ENCODE data around the gene SMU1. TPM values are rescaled to one million over a fixed set of nuclear protein-coding genes. Genes with fewer than 3 reads are reported as not detected.

The SMU1 gene
- total RNA-seq, 1 experiment from 2014 or later: 30.5 TPM

- H3K9me2 ChIP-seq (ENCODE audit: insufficient read depth): no peaks in the 10 kb centered on the region
- no peak overlapping the region for H3K9ac ChIP-seq (ENCODE audit: low read length)
- H4K20me1 ChIP-seq (ENCODE audit: insufficient read depth): no peaks in the 10 kb centered on the region
- no peaks in the 10 kb centered on the region for H3K36me3 ChIP-seq (ENCODE audit: control insufficient read depth in 1 of 2, insufficient read depth in 2 of 2, low read length in 2 of 2)
- no peak overlapping the region for H3K27ac ChIP-seq (ENCODE audit: low read depth, low read length)
- no TSS peak for BruUV-seq (replicated peaks)
- no peak overlapping the region for H2AFZ ChIP-seq (ENCODE audit: low read depth, low read length, poor library complexity, severe bottlenecking)
- ATAC-seq (no peak), DNase-seq (ENCODE audit: low read depth, low spot score) (no peak)
- intact Hi-C loops (cut with micrococcal nuclease): no loop called here
- CTCF ChIA-PET: interaction anchor here (0.9 to 1.0 kb wide), 2 partner anchors 89 to 144 kb away, joined by 4 read pairs; no protein-coding TSS in a partner anchor
- H3K4me1 ChIP-seq (ENCODE audit: control insufficient read depth in 1 of 2, insufficient read depth in 2 of 2, low read length in 2 of 2): peaks cover 0 to 10% of the 10 kb centered on the region in 2 experiments; a peak in 3 of 4 replicates
- no peaks in the 10 kb centered on the region for H3K79me2 ChIP-seq (ENCODE audit: insufficient read depth, low read length)
- RAD21 ChIA-PET (ENCODE audit: low non-redundant PET in 1 of 2, low total read pairs in 2 of 2, uncharacterized antibody in 2 of 2, unreplicated experiment in 2 of 2): interaction anchor here in 1 of 2 experiments (1.7 kb wide), 1 partner anchor 144 kb away, joined by 4 read pairs; no protein-coding TSS in a partner anchor
- H3K4me2 ChIP-seq (ENCODE audit: low read length): no peak overlapping the region
- TF ChIP-seq SP1 (IDR thresholded peaks at IDR 0.05; ENCODE audit: low read depth) (no peak), CBX3 (IDR thresholded peaks at IDR 0.05; ENCODE audit: low read depth) (no peak), ZNF274 (IDR thresholded peaks at IDR 0.05; ENCODE audit: low read depth, low read length) (no peak), EGR1 (IDR thresholded peaks at IDR 0.05; ENCODE audit: low read depth) (no peak), TCF7L2 (IDR thresholded peaks at IDR 0.05; ENCODE audit: borderline replicate concordance, extremely low read depth, insufficient read depth, insufficient read length) (no peak), ELF1 (IDR thresholded peaks at IDR 0.05; ENCODE audit: borderline replicate concordance, low read depth) (no peak), FOSL1 (IDR thresholded peaks at IDR 0.05; ENCODE audit: low read depth) (no peak), EZH2phosphoT487 (IDR thresholded peaks at IDR 0.05; ENCODE audit: borderline replicate concordance) (no peak), POLR2A (IDR thresholded peaks at IDR 0.05; ENCODE audit: borderline replicate concordance, extremely low read depth, insufficient read depth, insufficient read length) (no peak), YY1 (IDR thresholded peaks at IDR 0.05; ENCODE audit: extremely low read depth, insufficient replicate concordance, low read depth, low read length) (no peak), RAD21 (IDR thresholded peaks at IDR 0.05; ENCODE audit: low read depth) (no peak), ZFX (IDR thresholded peaks at IDR 0.05) (no peak), JUND (IDR thresholded peaks at IDR 0.05) (no peak), EZH2 (IDR thresholded peaks at IDR 0.05) (no peak), REST (IDR thresholded peaks at IDR 0.05; ENCODE audit: low read depth) (no peak)
- TF ChIP-seq, protein P1, sequence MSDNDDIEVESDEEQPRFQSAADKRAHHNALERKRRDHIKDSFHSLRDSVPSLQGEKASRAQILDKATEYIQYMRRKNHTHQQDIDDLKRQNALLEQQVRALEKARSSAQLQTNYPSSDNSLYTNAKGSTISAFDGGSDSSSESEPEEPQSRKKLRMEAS (IDR thresholded peaks at IDR 0.05): no peak
- TF ChIP-seq, protein P2, sequence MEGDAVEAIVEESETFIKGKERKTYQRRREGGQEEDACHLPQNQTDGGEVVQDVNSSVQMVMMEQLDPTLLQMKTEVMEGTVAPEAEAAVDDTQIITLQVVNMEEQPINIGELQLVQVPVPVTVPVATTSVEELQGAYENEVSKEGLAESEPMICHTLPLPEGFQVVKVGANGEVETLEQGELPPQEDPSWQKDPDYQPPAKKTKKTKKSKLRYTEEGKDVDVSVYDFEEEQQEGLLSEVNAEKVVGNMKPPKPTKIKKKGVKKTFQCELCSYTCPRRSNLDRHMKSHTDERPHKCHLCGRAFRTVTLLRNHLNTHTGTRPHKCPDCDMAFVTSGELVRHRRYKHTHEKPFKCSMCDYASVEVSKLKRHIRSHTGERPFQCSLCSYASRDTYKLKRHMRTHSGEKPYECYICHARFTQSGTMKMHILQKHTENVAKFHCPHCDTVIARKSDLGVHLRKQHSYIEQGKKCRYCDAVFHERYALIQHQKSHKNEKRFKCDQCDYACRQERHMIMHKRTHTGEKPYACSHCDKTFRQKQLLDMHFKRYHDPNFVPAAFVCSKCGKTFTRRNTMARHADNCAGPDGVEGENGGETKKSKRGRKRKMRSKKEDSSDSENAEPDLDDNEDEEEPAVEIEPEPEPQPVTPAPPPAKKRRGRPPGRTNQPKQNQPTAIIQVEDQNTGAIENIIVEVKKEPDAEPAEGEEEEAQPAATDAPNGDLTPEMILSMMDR (IDR thresholded peaks at IDR 0.05 in 2 of 3, conservative IDR thresholded peaks at IDR 0.05 in 1 of 3; ENCODE audit: borderline replicate concordance in 1 of 3, insufficient read depth in 1 of 3, low read depth in 2 of 3, low read length in 2 of 3): no peak
- TF ChIP-seq, protein P3, sequence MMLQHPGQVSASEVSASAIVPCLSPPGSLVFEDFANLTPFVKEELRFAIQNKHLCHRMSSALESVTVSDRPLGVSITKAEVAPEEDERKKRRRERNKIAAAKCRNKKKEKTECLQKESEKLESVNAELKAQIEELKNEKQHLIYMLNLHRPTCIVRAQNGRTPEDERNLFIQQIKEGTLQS (IDR thresholded peaks at IDR 0.05): no peak
- TF ChIP-seq, protein P4, sequence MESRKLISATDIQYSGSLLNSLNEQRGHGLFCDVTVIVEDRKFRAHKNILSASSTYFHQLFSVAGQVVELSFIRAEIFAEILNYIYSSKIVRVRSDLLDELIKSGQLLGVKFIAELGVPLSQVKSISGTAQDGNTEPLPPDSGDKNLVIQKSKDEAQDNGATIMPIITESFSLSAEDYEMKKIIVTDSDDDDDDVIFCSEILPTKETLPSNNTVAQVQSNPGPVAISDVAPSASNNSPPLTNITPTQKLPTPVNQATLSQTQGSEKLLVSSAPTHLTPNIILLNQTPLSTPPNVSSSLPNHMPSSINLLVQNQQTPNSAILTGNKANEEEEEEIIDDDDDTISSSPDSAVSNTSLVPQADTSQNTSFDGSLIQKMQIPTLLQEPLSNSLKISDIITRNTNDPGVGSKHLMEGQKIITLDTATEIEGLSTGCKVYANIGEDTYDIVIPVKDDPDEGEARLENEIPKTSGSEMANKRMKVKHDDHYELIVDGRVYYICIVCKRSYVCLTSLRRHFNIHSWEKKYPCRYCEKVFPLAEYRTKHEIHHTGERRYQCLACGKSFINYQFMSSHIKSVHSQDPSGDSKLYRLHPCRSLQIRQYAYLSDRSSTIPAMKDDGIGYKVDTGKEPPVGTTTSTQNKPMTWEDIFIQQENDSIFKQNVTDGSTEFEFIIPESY (IDR thresholded peaks at IDR 0.05; ENCODE audit: extremely low read depth, insufficient replicate concordance, low read length): no peak
- H3K9me3 ChIP-seq (ENCODE audit: control insufficient read depth in 1 of 2, insufficient read depth in 1 of 2, low read depth in 1 of 2, low read length in 2 of 2): no peaks in the 10 kb centered on the region
- POLR2A ChIA-PET: no interaction called here
- H3K4me3 ChIP-seq (replicated peaks in 1 of 2; ENCODE audit: low read depth in 1 of 2, low read length in 2 of 2): no peak overlapping the region
- H3K27me3 ChIP-seq (ENCODE audit: insufficient read depth, low read length): no peaks in the 10 kb centered on the region
Measured at GRCh38 chr9:33082128-33082527, 5.7 kb upstream of the SMU1 start.

Data from HCT116 (cell line).